Umbilical cord (tissue), 2 donors: ENCODE data around the gene GRIN1. TPM values are rescaled to one million over a fixed set of nuclear protein-coding genes. Genes with fewer than 3 reads are reported as not detected.

Experiments
- DNase-seq: peaks from one replicate; pipeline ENCODE4 v3.0.0-alpha.2; 2015; ENCODE audit warnings: low spot score
- total RNA-seq: library from RNA; depleted of rRNA; stranded (reverse); fragments of >200 nt; gene quantifications from one replicate; pipeline ENCODE4 v1.2.3, GENCODE V29; 2014; ENCODE audit warnings: low replicate concordance; ENCODE audit not compliant: insufficient read depth

GRIN1 gene
- total RNA-seq, 1 donor from 2014 or later: 5.1 TPM

DNA sequence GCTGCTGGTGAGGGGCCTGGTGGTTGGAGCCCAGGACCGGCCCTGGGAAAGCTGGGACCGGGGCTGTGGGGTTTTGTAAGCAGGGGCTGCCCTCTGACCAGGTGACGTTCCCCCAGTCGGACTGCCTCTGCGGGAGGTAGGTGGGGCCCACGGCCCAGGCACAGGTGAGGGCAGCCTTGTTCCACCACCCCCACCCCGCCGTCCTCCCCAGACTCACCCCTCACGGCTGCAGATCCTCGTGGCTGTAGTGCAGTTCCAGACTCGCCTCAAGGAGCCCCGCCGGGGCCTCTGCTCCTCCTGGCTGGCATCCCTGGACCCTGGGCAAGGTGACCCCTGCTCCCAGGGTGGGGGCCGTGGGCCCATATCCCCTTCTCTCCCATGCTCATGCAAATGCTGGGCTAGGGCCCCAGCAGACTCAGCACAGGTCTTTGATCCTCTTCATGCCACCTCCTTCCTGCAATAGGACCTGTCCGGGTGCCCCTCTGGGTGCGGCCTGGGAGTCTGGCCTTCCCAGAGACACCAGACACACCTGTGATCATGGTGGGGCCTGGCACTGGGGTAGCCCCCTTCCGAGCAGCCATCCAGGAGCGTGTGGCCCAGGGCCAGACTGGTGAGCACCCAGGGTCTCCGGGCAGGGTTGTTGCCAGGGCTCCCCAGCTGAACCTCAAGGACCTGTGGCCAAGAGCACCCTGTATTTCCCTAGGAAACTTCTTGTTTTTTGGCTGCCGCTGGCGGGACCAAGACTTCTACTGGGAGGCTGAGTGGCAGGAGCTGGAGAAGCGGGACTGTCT, 76.4 kb downstream of the GRIN1 start:
- DNase-seq: no peak

DNA sequence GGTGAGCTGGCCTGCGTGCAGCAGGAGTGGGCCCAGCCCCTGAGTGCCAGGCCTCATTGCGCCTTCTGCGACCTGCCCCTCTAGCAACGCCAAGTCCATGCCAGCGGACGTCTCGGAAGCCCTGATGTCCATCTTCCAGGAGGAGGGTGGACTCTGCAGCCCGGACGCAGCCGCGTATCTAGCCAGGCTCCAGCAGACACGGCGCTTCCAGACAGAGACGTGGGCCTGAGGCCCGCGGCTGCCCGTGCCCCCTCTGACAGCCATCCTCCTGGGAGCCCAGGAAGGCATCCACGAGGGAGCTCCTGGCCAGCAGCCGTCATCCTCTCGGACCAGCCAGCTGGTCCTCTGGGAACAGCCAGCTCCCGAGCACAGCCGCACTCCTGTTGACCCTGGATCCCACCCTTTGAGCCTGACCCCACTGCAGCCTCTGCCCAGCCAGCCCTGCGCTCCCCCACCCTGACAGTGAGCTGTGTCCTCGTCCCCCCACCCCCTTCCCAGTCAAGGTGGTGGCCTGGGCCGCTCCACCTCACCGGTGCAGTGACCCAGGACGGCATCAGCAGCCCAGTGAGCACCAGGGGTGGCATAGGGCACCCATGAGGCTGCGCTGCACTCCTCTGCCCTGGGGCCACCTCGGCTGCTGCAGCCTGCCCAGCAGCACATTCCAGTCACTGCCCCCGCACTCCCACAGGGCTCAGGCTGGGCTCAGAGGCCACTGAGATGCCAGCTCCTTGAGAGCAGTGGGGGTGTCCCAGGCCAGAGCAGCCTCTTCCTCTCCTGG, 77.4 kb downstream of the GRIN1 start:
- no peak for DNase-seq

DNA sequence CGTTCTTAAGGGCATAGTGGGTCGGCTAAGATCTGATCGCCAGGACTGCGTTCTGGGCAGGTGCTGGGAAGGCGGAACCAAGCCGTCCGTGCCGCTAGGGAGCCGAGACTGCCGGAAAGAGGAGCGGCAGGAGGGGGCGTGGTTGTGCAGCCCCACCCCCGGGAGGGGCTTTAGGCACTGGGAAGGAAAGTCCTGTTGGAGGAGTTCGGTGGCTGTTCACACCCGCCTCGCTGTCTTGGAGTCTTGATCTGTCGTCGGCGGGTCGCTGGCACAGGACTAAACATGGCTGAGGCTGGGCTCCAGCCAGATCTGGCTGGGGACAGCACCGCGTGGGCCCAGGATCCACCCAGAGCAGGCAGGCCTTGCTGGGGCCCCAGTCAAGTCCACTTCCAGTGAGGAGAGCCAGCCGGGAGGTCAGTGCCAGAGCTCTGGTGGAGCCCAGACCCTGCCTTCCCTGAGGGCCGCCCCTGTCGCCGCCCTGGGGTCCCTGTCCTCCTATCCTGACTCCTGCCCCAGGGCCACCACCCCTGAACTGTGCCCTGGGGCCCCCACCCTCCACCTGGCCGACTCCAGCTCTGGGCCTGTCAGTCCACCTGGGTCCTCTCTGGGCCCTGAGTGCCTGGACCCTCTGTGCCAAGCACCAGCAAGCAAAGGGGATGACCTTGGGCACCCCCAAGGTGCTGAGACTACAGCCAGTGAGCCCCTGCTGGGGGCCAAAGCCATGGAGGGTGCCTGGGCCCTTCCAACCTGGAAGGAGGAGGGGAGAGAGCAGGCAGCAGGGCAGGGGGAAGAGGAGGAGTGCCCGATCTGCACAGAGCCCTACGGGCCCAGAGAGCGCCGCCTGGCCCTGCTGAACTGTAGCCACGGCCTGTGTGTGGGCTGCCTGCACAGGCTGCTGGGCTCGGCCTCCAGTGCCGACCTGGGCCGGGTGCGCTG, 78.6 kb downstream of the GRIN1 start:
- peak; percentile 29 for DNase-seq

DNA sequence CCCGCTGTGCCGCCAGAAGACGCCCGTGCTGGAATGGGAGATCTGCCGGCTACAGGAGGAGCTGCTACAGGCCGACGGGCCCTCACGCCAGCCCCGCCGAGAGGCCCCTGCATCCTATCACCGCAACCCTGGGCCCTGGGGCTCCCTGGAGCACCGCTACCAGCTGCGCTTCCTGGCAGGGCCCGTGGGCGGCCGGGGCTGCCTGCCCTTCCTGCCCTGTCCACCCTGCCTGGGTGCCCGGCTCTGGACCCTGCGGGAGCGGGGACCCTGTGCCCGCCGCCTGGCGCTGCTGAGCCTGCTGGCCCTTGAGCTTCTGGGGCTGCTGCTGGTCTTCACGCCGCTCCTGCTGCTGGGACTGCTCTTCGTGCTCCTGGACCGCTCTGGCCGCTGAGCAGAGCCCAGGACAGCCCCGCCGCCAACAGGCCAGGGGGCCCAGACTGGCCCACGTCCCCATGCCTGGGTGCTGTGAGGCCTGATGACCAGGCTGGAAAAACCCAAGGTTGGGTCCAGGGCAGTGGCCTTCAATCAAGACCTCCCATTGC, 79.3 kb downstream of the GRIN1 start:
- DNase-seq: no peak

Other genes starting within 250 kb of the GRIN1 start
- 75.8 TPM for gene FBXW5, start 194.4 kb upstream of the GRIN1 start, total RNA-seq
- gene C8G, start 193.9 kb upstream of the GRIN1 start, total RNA-seq: not detected
- gene LCN12, start 186.9 kb upstream of the GRIN1 start, total RNA-seq: not detected
- 49.6 TPM for gene PTGDS, start 161.7 kb upstream of the GRIN1 start, total RNA-seq
- 0.72 TPM for gene LCNL1, start 156.2 kb upstream of the GRIN1 start, total RNA-seq
- gene PAXX, start 146.7 kb upstream of the GRIN1 start, total RNA-seq: 10.6 TPM
- gene CLIC3, start 142.6 kb upstream of the GRIN1 start, total RNA-seq: 24.3 TPM
- 20.2 TPM for gene ABCA2, start 110.9 kb upstream of the GRIN1 start, total RNA-seq
- 0.96 TPM for gene FUT7, start 107.1 kb upstream of the GRIN1 start, total RNA-seq
- 6.5 TPM for gene NPDC1, start 93.0 kb upstream of the GRIN1 start, total RNA-seq
- gene ENTPD2, start 85.1 kb upstream of the GRIN1 start, total RNA-seq: not detected
- 2.6 TPM for gene SAPCD2, start 68.6 kb upstream of the GRIN1 start, total RNA-seq
- gene UAP1L1, start 61.6 kb upstream of the GRIN1 start, total RNA-seq: 8.2 TPM
- gene MAN1B1, start 52.2 kb upstream of the GRIN1 start, total RNA-seq: 41.4 TPM
- gene DPP7, start 24.4 kb upstream of the GRIN1 start, total RNA-seq: 67.9 TPM
- not detected for gene LRRC26, start 30.9 kb downstream of the GRIN1 start, total RNA-seq
- not detected for gene TMEM210, start 32.9 kb downstream of the GRIN1 start, total RNA-seq
- gene ANAPC2, start 49.4 kb downstream of the GRIN1 start, total RNA-seq: 18.3 TPM
- gene SSNA1, start 49.5 kb downstream of the GRIN1 start, total RNA-seq: 30.8 TPM
- 2.2 TPM for gene TPRN, start 61.6 kb downstream of the GRIN1 start, total RNA-seq
- 33.0 TPM for gene TMEM203, start 66.5 kb downstream of the GRIN1 start, total RNA-seq
- 0.72 TPM for gene NDOR1, start 66.5 kb downstream of the GRIN1 start, total RNA-seq
- not detected for gene RNF208, start 83.1 kb downstream of the GRIN1 start, total RNA-seq
- 0.96 TPM for gene CYSRT1, start 86.0 kb downstream of the GRIN1 start, total RNA-seq
- gene RNF224, start 88.3 kb downstream of the GRIN1 start, total RNA-seq: not detected
- not detected for gene SLC34A3, start 91.7 kb downstream of the GRIN1 start, total RNA-seq
- gene TUBB4B, start 102.1 kb downstream of the GRIN1 start, total RNA-seq: 48.9 TPM
- 1.9 TPM for gene STPG3, start 112.1 kb downstream of the GRIN1 start, total RNA-seq
- gene NELFB, start 116.2 kb downstream of the GRIN1 start, total RNA-seq: 18.8 TPM
- gene TOR4A, start 138.6 kb downstream of the GRIN1 start, total RNA-seq: 4.3 TPM
- gene NRARP, start 163.1 kb downstream of the GRIN1 start, total RNA-seq: 1.9 TPM